CD4-positive, CD25-positive, alpha-beta regulatory T cell (primary cell): ENCODE measurements around the gene ESRRA. TPM values are rescaled to one million over a fixed set of nuclear protein-coding genes. Genes with fewer than 3 reads are reported as not detected.
"Not testable (repeated sequence)": the region's sequence is repeated elsewhere in the genome, so short reads cannot be mapped to it uniquely, and the experiment has no call there.

ENCODE experiments used
- ATAC-seq, 2 donors: fragments of 150-1000 bp; cut with Tn5 transposase; one replicate each; pipeline ENCODE4 v1.10.0; 2021; ENCODE audit warnings: low read depth in 2 of 2, moderate number of reproducible peaks in 2 of 2, moderate library complexity in 1 of 2
- DNase-seq, 3 donors: peaks; one replicate each; pipeline versions ENCODE4 v3.0.0 to v3.0.0-alpha.2; 2012 to 2022; ENCODE audit warnings: mixed read lengths in 1 of 3
- H3K27ac ChIP-seq: one replicate; pipeline ENCODE4 v1.7.0; 2013; ENCODE audit warnings: mild to moderate bottlenecking, low read length; ENCODE audit not compliant: insufficient read depth, poor library complexity, severe bottlenecking
- H3K27me3 ChIP-seq: one replicate; pipeline ENCODE4 v1.7.0; 2013; ENCODE audit warnings: low read length; ENCODE audit not compliant: control insufficient read depth, insufficient read depth
- H3K36me3 ChIP-seq: one replicate; pipeline ENCODE4 v1.7.0; 2013; ENCODE audit warnings: mild to moderate bottlenecking, low read length, moderate library complexity; ENCODE audit not compliant: control insufficient read depth, insufficient read depth
- H3K4me1 ChIP-seq: 2 replicates; pipeline ENCODE4 v1.7.0; 2013; ENCODE audit warnings: mild to moderate bottlenecking, low read length; ENCODE audit not compliant: insufficient read depth, control insufficient read depth, poor library complexity, severe bottlenecking
- H3K4me3 ChIP-seq: one replicate; pipeline ENCODE4 v1.7.0; 2013; ENCODE audit warnings: low read depth, mild to moderate bottlenecking, low read length, moderate library complexity
- H3K9me3 ChIP-seq, 2 experiments: 1 replicate in 1 of 2; 2 replicates in 1 of 2; pipeline ENCODE4 v1.7.0; 2013; ENCODE audit warnings: low read length in 2 of 2, mild to moderate bottlenecking in 1 of 2, moderate library complexity in 1 of 2; ENCODE audit not compliant: control insufficient read depth in 2 of 2
- H3K27ac Mint-ChIP-seq, 3 donors: one replicate each; pipeline ENCODE4 v1.8.0; 2020 to 2022; ENCODE audit warnings: mild to moderate bottlenecking in 3 of 3, mixed read lengths in 3 of 3, moderate library complexity in 2 of 3
- H3K27me3 Mint-ChIP-seq: one replicate; pipeline ENCODE4 v1.8.0; 2022; ENCODE audit warnings: mild to moderate bottlenecking, mixed read lengths
- H3K36me3 Mint-ChIP-seq: one replicate; pipeline ENCODE4 v1.8.0; 2020; ENCODE audit warnings: mixed read lengths
- H3K4me1 Mint-ChIP-seq, 4 donors: one replicate each; pipeline ENCODE4 v1.8.0; 2020 to 2022; ENCODE audit warnings: mixed read lengths in 4 of 4, mild to moderate bottlenecking in 1 of 4
- H3K4me3 Mint-ChIP-seq, 4 donors: one replicate each; pipeline ENCODE4 v1.8.0; 2020 to 2022; ENCODE audit warnings: mild to moderate bottlenecking in 4 of 4, mixed read lengths in 4 of 4, moderate library complexity in 3 of 4
- H3K9me3 Mint-ChIP-seq, 7 donors: one replicate each; pipeline ENCODE4 v1.8.0; 2020 to 2022; ENCODE audit warnings: mixed read lengths in 7 of 7, mild to moderate bottlenecking in 3 of 7, moderate library complexity in 2 of 7
- polyA plus RNA-seq, 4 donors: library from polyadenylated mRNA; unstranded; fragments of 300-500 nt; fragmentation: Illumina TruSeq; gene quantifications; one replicate each; pipeline ENCODE4 v1.2.3, GENCODE V29; 2021
- total RNA-seq: library from RNA; stranded (reverse); gene quantifications from one replicate; pipeline ENCODE4 v1.2.3, GENCODE V29; 2022

ESRRA gene
- total and polyA plus RNA-seq, 5 donors from 2014 or later: 6.0 to 28.6 (median 6.6) TPM

DNA sequence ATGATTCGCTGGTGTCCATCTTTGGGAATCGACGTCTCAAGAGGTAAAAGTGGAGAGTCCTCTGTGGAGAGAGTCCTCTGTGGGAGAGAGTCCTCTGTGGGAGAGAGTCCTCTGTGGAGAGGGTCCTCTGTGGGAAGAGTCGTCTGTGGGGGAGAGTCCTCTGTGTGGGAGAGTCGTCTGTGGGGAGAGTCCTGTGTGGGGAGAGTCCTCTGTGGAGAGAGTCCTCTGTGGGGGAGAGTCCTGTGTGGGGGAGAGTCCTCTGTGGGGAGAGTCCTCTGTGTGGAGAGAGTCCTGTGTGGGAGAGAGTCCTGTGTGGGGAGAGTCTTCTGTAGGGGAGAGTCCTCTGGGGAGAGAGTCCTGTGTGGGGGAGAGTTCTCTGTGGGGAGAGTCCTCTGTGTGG is 15.7 kb downstream of the ESRRA start:
- Histone ChIP-seq H3K27me3 (no peaks in the 10 kb centered on the region), H3K36me3 (peaks cover 3% of the 10 kb centered on the region), H3K4me1 (peaks cover 31% of the 10 kb centered on the region), H3K9me3 (no peaks in the 10 kb centered on the region), H3K4me3 (no peak overlapping the region), H3K27ac (no peak overlapping the region)
- Mint-ChIP-seq H3K27ac (peak overlapping the region in 2 of 3 donors; percentile 5 to 29), H3K9me3 (no peaks in the 10 kb centered on the region), H3K4me3 (peak overlapping the region in 2 of 4 donors; percentile 16 to 95), H3K4me1 (peaks cover 0 to 42% (median 26%) of the 10 kb centered on the region in 4 donors), H3K36me3 (peaks cover 18% of the 10 kb centered on the region), H3K27me3 (no peaks in the 10 kb centered on the region)
- DNase-seq (no peak), ATAC-seq (no peak)

DNA sequence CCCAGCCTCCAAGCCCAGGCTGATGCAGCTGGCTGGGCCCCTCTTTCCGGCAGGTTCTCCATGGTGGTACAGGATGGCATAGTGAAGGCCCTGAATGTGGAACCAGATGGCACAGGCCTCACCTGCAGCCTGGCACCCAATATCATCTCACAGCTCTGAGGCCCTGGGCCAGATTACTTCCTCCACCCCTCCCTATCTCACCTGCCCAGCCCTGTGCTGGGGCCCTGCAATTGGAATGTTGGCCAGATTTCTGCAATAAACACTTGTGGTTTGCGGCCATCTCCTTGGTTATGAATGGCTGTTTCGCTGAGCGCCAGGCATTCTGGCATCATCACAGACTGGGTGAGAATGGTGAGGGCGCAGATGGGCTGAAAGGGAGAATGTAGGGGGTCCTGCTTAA is 16.2 kb downstream of the ESRRA start:
- Mint-ChIP-seq H3K9me3 (no peaks in the 10 kb centered on the region), H3K27ac (no peak overlapping the region), H3K36me3 (peaks cover 18% of the 10 kb centered on the region), H3K4me1 (peaks cover 0 to 38% (median 23%) of the 10 kb centered on the region in 4 donors), H3K27me3 (no peaks in the 10 kb centered on the region), H3K4me3 (peak overlapping the region in 2 of 4 donors; percentile 1 to 16)
- DNase-seq (no peak), ATAC-seq (no peak)
- no peak overlapping the region for H3K4me3 ChIP-seq
- no peak overlapping the region for H3K27ac ChIP-seq
- no peaks in the 10 kb centered on the region for H3K9me3 ChIP-seq
- H3K27me3 ChIP-seq: no peaks in the 10 kb centered on the region
- peaks cover 27% of the 10 kb centered on the region for H3K4me1 ChIP-seq
- peaks cover 3% of the 10 kb centered on the region for H3K36me3 ChIP-seq

DNA sequence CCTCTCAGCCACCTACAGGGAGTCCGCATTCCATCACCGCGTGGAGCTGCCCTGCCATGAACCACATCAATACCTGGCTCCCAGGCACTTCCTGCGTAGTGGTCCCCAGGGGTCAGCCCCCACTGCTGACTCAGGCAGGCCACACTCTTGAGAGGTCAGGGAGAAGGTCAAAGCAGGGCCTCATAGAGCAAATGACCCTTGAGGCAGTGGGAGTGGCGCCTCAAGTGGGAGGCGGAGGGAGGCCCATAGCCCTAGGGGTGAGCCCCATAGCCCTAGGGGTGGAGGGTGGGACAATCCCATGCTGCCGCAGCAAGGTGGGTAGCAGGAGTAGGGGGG is 17.6 kb downstream of the ESRRA start:
- H3K4me1 ChIP-seq: peaks cover 16% of the 10 kb centered on the region
- Mint-ChIP-seq H3K27me3 (no peaks in the 10 kb centered on the region), H3K4me3 (no peak overlapping the region), H3K4me1 (peaks cover 0 to 25% (median 16%) of the 10 kb centered on the region in 4 donors), H3K36me3 (peaks cover 14% of the 10 kb centered on the region), H3K27ac (no peak overlapping the region), H3K9me3 (no peaks in the 10 kb centered on the region)
- ATAC-seq (no peak), DNase-seq (no peak)
- no peaks in the 10 kb centered on the region for H3K27me3 ChIP-seq
- H3K4me3 ChIP-seq: no peak overlapping the region
- no peaks in the 10 kb centered on the region for H3K9me3 ChIP-seq
- peaks cover 3% of the 10 kb centered on the region for H3K36me3 ChIP-seq
- H3K27ac ChIP-seq: no peak overlapping the region

DNA sequence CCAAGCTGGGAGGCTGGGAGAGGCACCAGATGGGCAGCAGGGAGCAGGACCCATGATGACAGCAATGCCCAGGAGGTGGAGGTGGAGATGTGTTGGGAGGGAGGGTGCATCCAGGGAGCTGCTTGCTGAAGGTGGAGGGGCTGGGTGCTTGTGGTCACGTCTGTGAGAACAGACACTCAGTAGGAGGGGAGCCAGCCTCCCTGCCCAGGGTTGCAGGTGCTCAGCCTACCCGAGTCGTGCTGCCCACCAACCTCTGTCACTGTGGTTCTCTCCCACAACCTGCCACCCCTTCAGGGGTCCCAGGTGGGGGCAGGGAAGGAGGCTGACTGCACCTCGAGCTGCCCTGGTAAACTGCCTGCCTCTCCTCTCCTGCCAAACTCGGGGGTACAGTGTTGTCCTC is 18.0 kb downstream of the ESRRA start:
- peaks cover 0 to 20% (median 14%) of the 10 kb centered on the region in 4 donors for H3K4me1 Mint-ChIP-seq

DNA sequence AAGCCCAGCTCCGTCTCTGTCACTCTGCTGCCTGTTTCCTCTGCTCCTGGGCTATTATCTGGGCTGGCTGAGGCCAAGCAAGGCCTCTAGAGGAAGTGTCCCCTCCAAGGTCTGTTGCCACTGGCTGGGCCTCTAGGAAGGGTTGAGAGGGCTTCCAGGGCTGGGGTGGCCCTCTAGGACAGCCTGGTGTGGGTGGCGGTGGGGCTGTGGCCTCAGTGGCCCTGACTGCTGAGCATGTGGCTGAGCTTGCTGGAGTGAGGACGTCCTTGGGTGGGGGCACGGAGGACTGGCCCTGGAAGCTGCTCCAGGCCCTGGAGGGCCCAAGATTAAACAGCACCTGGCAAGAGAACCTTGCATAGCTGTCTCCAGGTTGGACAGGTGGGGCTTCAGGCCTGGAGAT is 18.7 kb downstream of the ESRRA start:
- not testable (repeated sequence) for H3K27ac ChIP-seq, H3K27me3 Mint-ChIP-seq, ATAC-seq, DNase-seq, H3K27ac Mint-ChIP-seq, H3K4me3 ChIP-seq, H3K4me1 ChIP-seq, H3K9me3 Mint-ChIP-seq, H3K27me3 ChIP-seq, H3K36me3 ChIP-seq, H3K9me3 ChIP-seq
- peaks cover 0 to 16% (median 12%) of the 10 kb centered on the region in 4 donors for H3K4me1 Mint-ChIP-seq
- peaks cover 14% of the 10 kb centered on the region for H3K36me3 Mint-ChIP-seq
- H3K4me3 Mint-ChIP-seq: peak overlapping the region in 1 of 4 donors; percentile 21

More for the DNA sequence above, 18.0 kb downstream of the ESRRA start:
- Histone ChIP-seq H3K36me3 (peaks cover 3% of the 10 kb centered on the region), H3K27ac (no peak overlapping the region), H3K27me3 (no peaks in the 10 kb centered on the region), H3K4me3 (no peak overlapping the region), H3K9me3 (no peaks in the 10 kb centered on the region), H3K4me1 (peaks cover 13% of the 10 kb centered on the region)
- Mint-ChIP-seq H3K27ac (peak overlapping the region in 1 of 3 donors; percentile 5), H3K36me3 (peaks cover 14% of the 10 kb centered on the region), H3K4me3 (peak overlapping the region in 1 of 4 donors; percentile 54), H3K27me3 (no peaks in the 10 kb centered on the region), H3K9me3 (no peaks in the 10 kb centered on the region)
- no peak for ATAC-seq
- DNase-seq: no peak

DNA sequence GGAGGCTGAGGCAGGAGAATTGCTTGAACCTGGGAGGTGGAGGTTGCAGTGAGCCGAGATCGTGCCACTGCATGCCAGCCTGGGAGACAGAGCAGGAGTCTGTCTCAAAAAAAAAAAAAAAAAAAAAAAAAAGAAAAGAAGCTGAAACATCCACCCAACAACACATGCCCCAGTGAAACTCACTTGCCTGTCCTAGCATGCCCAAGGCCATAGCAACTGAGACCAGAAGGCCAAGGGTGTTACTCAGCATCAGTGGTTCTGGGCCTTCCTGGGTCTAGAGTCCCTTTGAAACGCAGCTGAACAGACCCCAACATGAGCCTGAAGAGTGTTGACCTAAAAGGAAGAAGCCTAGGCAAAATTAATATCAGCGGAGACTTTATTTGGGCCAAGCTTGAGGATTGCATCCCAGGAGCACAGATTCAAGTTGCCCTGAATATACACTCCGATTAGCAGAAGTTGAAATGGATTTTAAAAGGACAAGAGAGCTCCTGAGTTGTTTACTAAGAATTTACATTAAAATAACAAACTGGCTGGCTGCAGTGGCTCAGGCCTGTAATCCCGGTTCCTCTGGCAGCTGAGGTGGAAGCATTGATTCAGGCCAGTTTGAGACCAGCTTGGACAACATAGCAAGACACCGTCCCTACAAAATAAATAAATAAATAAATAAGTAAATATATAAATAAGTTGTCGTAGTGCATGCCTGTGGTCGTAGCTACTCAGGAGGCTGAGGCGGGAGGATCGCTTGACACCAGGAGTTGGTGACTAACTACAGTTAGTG is 19.6 kb downstream of the ESRRA start:
- no peaks in the 10 kb centered on the region for H3K27me3 ChIP-seq
- peaks cover 14% of the 10 kb centered on the region for H3K36me3 Mint-ChIP-seq
- H3K4me1 ChIP-seq: no peaks in the 10 kb centered on the region
- peaks cover 3% of the 10 kb centered on the region for H3K36me3 ChIP-seq
- no peak overlapping the region for H3K27ac ChIP-seq
- peak overlapping the region in 1 of 4 donors; percentile 27 for H3K4me3 Mint-ChIP-seq
- ATAC-seq: no peak
- no peaks in the 10 kb centered on the region for H3K27me3 Mint-ChIP-seq
- no peak for DNase-seq
- no peaks in the 10 kb centered on the region for H3K9me3 Mint-ChIP-seq
- peaks cover 0 to 9% (median 6%) of the 10 kb centered on the region in 4 donors for H3K4me1 Mint-ChIP-seq
- no peak overlapping the region for H3K4me3 ChIP-seq
- H3K27ac Mint-ChIP-seq: no peak overlapping the region
- H3K9me3 ChIP-seq: no peaks in the 10 kb centered on the region

DNA sequence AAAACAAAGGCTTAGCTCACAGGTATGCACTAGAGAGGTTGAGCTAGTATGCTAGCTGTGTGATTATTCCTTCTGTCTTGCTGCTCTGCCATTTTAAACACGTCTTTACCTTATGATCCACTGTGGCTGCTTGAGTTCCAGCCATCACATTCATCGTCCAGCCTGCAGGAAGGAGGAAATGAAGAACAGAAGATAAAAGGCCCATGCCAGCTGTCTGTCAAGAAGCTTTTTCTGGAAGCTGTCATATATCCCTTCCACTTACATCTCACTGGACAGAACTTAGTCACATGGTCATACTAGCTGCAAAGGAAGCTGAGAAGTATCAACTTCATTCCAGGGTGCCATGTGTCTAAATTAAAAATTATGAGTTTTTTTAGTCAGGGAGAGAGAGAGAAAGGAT is 22.1 kb downstream of the ESRRA start:
- Histone ChIP-seq H3K36me3 (no peaks in the 10 kb centered on the region), H3K4me3 (no peak overlapping the region), H3K4me1 (peaks cover 8% of the 10 kb centered on the region), H3K27me3 (no peaks in the 10 kb centered on the region), H3K9me3 (no peaks in the 10 kb centered on the region), H3K27ac (no peak overlapping the region)
- peak overlapping the region in 2 of 4 donors; percentile 13 to 41 for H3K4me3 Mint-ChIP-seq
- DNase-seq (no peak), ATAC-seq (no peak)
- no peak overlapping the region for H3K27ac Mint-ChIP-seq
- H3K9me3 Mint-ChIP-seq: no peaks in the 10 kb centered on the region
- H3K36me3 Mint-ChIP-seq: no peaks in the 10 kb centered on the region
- H3K4me1 Mint-ChIP-seq: peaks cover 0 to 7% (median 6%) of the 10 kb centered on the region in 4 donors
- H3K27me3 Mint-ChIP-seq: no peaks in the 10 kb centered on the region

DNA sequence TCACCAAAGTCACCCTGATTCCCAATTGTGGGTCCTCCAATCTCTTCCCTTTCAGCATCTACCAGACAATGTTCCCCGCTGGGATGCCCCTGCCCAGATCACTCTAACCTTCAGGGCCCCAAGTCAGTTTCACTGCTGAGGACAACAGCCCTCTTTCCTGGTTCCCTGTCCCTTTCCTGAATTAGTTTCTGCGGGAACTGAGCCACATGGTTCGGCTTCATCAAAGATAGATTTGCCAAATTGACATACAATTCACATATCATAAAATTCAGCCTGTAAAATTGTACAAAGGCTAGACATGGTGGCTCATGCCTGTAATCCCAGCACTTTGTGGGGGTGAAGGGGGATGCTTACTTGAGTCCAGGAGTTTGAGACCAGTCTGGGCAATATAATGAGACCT is 22.7 kb downstream of the ESRRA start:
- H3K27ac ChIP-seq: no peak overlapping the region
- Mint-ChIP-seq H3K9me3 (no peaks in the 10 kb centered on the region), H3K27me3 (no peaks in the 10 kb centered on the region), H3K4me1 (peaks cover 0 to 7% (median 6%) of the 10 kb centered on the region in 4 donors), H3K27ac (no peak overlapping the region), H3K4me3 (peak overlapping the region in 2 of 4 donors; percentile 21 to 41), H3K36me3 (no peaks in the 10 kb centered on the region)
- ATAC-seq (no peak), DNase-seq (no peak)
- no peaks in the 10 kb centered on the region for H3K27me3 ChIP-seq
- H3K4me1 ChIP-seq: peaks cover 8% of the 10 kb centered on the region
- no peak overlapping the region for H3K4me3 ChIP-seq
- no peaks in the 10 kb centered on the region for H3K9me3 ChIP-seq
- no peaks in the 10 kb centered on the region for H3K36me3 ChIP-seq
